ENCODE measurements around the gene SEL1L3.

DNA sequence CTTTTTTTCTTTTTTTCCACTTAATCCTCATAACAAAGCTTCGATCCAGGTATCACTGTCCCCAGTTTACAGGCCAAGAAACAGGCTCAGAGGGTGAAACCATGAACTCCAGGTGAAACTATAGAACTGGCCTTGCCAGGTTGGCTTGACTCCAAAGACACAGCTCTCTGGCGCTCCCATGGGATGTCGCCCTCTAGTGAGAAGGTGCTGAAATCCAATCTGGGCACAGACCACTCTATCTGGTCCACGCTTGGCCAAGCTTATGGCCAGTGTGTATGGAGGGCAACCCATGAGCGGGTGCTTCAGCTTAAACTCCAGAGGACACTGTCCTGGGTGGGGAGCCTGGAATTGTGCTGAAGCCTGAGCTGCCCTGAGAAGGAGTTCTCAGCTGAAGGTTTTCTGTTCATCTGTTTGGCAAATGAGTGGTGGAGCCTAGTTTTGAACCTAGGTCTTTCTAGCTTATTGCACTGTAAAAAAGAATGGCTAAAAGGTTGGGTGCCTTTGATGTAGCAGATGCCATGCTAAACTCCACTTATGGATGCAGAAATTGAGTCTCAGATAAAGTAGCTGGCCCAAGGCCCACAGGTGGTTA lies 70.5 kb downstream of the SEL1L3 start:
- TF ChIP-seq, protein P1, sequence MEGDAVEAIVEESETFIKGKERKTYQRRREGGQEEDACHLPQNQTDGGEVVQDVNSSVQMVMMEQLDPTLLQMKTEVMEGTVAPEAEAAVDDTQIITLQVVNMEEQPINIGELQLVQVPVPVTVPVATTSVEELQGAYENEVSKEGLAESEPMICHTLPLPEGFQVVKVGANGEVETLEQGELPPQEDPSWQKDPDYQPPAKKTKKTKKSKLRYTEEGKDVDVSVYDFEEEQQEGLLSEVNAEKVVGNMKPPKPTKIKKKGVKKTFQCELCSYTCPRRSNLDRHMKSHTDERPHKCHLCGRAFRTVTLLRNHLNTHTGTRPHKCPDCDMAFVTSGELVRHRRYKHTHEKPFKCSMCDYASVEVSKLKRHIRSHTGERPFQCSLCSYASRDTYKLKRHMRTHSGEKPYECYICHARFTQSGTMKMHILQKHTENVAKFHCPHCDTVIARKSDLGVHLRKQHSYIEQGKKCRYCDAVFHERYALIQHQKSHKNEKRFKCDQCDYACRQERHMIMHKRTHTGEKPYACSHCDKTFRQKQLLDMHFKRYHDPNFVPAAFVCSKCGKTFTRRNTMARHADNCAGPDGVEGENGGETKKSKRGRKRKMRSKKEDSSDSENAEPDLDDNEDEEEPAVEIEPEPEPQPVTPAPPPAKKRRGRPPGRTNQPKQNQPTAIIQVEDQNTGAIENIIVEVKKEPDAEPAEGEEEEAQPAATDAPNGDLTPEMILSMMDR (IDR thresholded peaks at IDR 0.05) = peak in 10 of 12 donors; percentile 14 to 47 (median 30)
- no peak for TF ChIP-seq POLR2A (IDR thresholded peaks at IDR 0.05)
